LNCAP (cell line): ENCODE results near the gene GJC2.

Source experiments
- CTCF ChIP-seq: fragments of 450-650 bp; IDR thresholded peaks from 2 replicates; pipeline ENCODE4 v1.5.1; 2017; ENCODE audit warnings: mild to moderate bottlenecking

Gene GJC2

GRCh38 chr1:228109962-228110488 is 39.7 kb upstream of the GJC2 start:
- no peak for TF ChIP-seq CTCF

GRCh38 chr1:228110556-228110955 is 39.2 kb upstream of the GJC2 start:
- TF ChIP-seq CTCF: no peak

- no peak for TF ChIP-seq CTCF
Measured at GRCh38 chr1:228112167-228112566, 37.6 kb upstream of the GJC2 start.

GRCh38 chr1:228112617-228113016 is 37.1 kb upstream of the GJC2 start:
- no peak for TF ChIP-seq CTCF

GRCh38 chr1:228114827-228115226 is 34.9 kb upstream of the GJC2 start:
- no peak for TF ChIP-seq CTCF

- no peak for TF ChIP-seq CTCF
Measured at GRCh38 chr1:228117335-228117734, 32.4 kb upstream of the GJC2 start.

GRCh38 chr1:228118040-228118439 is 31.7 kb upstream of the GJC2 start:
- no peak for TF ChIP-seq CTCF

GRCh38 chr1:228120351-228120750 is 29.4 kb upstream of the GJC2 start:
- TF ChIP-seq CTCF: no peak
